Activated CD8-positive, alpha-beta T cell treated with anti-CD3 and anti-CD28 coated beads for 36 hours (primary cell): ENCODE results near the gene PLEKHA1. TPM values are rescaled to one million over a fixed set of nuclear protein-coding genes. Genes with fewer than 3 reads are reported as not detected.

Experiments
- ATAC-seq: fragments of 200-7000 bp; cut with Tn5 transposase; one replicate; pipeline ENCODE4 v1.10.0; 2021; ENCODE audit warnings: mild to moderate bottlenecking, moderate library complexity
- CTCF ChIA-PET: fragments of 350-600 bp; sonication (Branson Sonifier 250); formaldehyde crosslinking; loops from one replicate; lab custom pipeline; 2021; ENCODE audit warnings: antibody characterized with exemption; lab: Charles Lee
- POLR2A ChIA-PET: fragments of 350-600 bp; sonication (Branson Sonifier 250); formaldehyde crosslinking; loops from one replicate; lab custom pipeline; 2021; ENCODE audit warnings: antibody characterized with exemption; lab: Charles Lee
- DNase-seq: peaks from one replicate; pipeline ENCODE4 v3.0.0-alpha.2; 2020
- H3K27ac Mint-ChIP-seq: one replicate; pipeline ENCODE4 v1.8.0; 2021; ENCODE audit warnings: mild to moderate bottlenecking, mixed read lengths
- H3K27me3 Mint-ChIP-seq: one replicate; pipeline ENCODE4 v1.8.0; 2021; ENCODE audit warnings: mixed read lengths
- H3K36me3 Mint-ChIP-seq: one replicate; pipeline ENCODE4 v1.8.0; 2021; ENCODE audit warnings: low read depth, mixed read lengths
- H3K4me1 Mint-ChIP-seq: one replicate; pipeline ENCODE4 v1.8.0; 2021; ENCODE audit warnings: low read depth, mixed read lengths
- H3K4me3 Mint-ChIP-seq: one replicate; pipeline ENCODE4 v1.8.0; 2021; ENCODE audit warnings: mild to moderate bottlenecking, moderate library complexity, mixed read lengths
- H3K9me3 Mint-ChIP-seq: one replicate; pipeline ENCODE4 v1.8.0; 2021; ENCODE audit warnings: mixed read lengths
- CTCF ChIP-seq: fragments of 200-600 bp; IDR thresholded peaks from one replicate; pipeline ENCODE4 v1.8.0; 2022; ENCODE audit warnings: antibody characterized with exemption, mild to moderate bottlenecking
- intact Hi-C: fragments of 100-400 bp; cut with micrococcal nuclease; formaldehyde crosslinking; loops from one replicate; pipeline ENCODE4 v1.10.0; 2022
- total RNA-seq, 2 experiments: library from RNA; stranded (reverse); gene quantifications; one replicate each; pipeline ENCODE4 v1.2.3, GENCODE V29; 2021

Gene PLEKHA1
- total RNA-seq, 2 experiments from 2014 or later, result 17.0 to 17.4 TPM

GRCh38 chr10:122338609-122339441 lies 35.7 kb upstream of the PLEKHA1 start:
- no peaks in the 10 kb centered on the region for H3K9me3 Mint-ChIP-seq

GRCh38 chr10:122341141-122341810 lies 33.2 kb upstream of the PLEKHA1 start:
- Mint-ChIP-seq H3K9me3 (no peaks in the 10 kb centered on the region), H3K27me3 (peaks cover 3% of the 10 kb centered on the region), H3K4me3 (no peak overlapping the region), H3K36me3 (no peaks in the 10 kb centered on the region), H3K27ac (no peak overlapping the region), H3K4me1 (peaks cover 11% of the 10 kb centered on the region)
- DNase-seq, result no peak
- CTCF ChIA-PET, result interaction anchor here (0.9 to 7.8 kb wide), 2 partner anchors 42 to 93 kb away, joined by 3 to 132 read pairs; no protein-coding TSS in a partner anchor
- intact Hi-C loops, result loop anchor here (5.0 kb wide), 1 partner anchor 226 kb away; no protein-coding TSS in a partner anchor
- no peak for ATAC-seq
- no peak for TF ChIP-seq CTCF
- POLR2A ChIA-PET, result interaction anchor here (0.9 kb wide), 1 partner anchor 11 kb away, joined by 3 read pairs; no protein-coding TSS in a partner anchor

More at GRCh38 chr10:122338609-122339441, 35.7 kb upstream of the PLEKHA1 start:
- ChIA-PET CTCF (interaction anchor here (1.6 to 7.8 kb wide), 2 partner anchors 96 to 229 kb away, joined by 3 to 132 read pairs; no protein-coding TSS in a partner anchor), POLR2A (no interaction called here)
- Mint-ChIP-seq H3K27me3 (peaks cover 3% of the 10 kb centered on the region), H3K27ac (no peak overlapping the region), H3K4me3 (no peak overlapping the region), H3K36me3 (no peaks in the 10 kb centered on the region), H3K4me1 (peaks cover 6% of the 10 kb centered on the region)
- TF ChIP-seq CTCF, result no peak
- no peak for DNase-seq
- ATAC-seq, result no peak
- intact Hi-C loops, result no loop called here

GRCh38 chr10:122342293-122343134 lies 32.0 kb upstream of the PLEKHA1 start:
- intact Hi-C loops, result loop anchor here (1.0 to 5.0 kb wide), 2 partner anchors 93 to 225 kb away; no protein-coding TSS in a partner anchor
- POLR2A ChIA-PET, result interaction anchor here (0.9 to 1.0 kb wide), 2 partner anchors 10 to 12 kb away, joined by 3 read pairs; no protein-coding TSS in a partner anchor
- peak; percentile 84 for TF ChIP-seq CTCF
- ATAC-seq (peak; percentile 79), DNase-seq (peak; percentile 74)
- Mint-ChIP-seq H3K4me1 (peaks cover 11% of the 10 kb centered on the region), H3K9me3 (no peaks in the 10 kb centered on the region), H3K27ac (no peak overlapping the region), H3K36me3 (no peaks in the 10 kb centered on the region), H3K27me3 (peaks cover 1% of the 10 kb centered on the region), H3K4me3 (no peak overlapping the region)
- CTCF ChIA-PET, result interaction anchor here (0.7 to 7.8 kb wide), 26 partner anchors 9 to 226 kb away, joined by 3 to 132 read pairs (median 5); partner anchors contain the start of gene PLEKHA1

- H3K27me3 Mint-ChIP-seq, result peaks cover 1% of the 10 kb centered on the region
- H3K4me1 Mint-ChIP-seq, result peaks cover 11% of the 10 kb centered on the region
- no peak for TF ChIP-seq CTCF
- ATAC-seq (no peak), DNase-seq (no peak)
- POLR2A ChIA-PET, result interaction anchor here (1.0 kb wide), 1 partner anchor 13 kb away, joined by 3 read pairs; no protein-coding TSS in a partner anchor
- no peaks in the 10 kb centered on the region for H3K36me3 Mint-ChIP-seq
- intact Hi-C loops, result loop anchor here (5.0 kb wide), 1 partner anchor 224 kb away; no protein-coding TSS in a partner anchor
- CTCF ChIA-PET, result interaction anchor here (0.7 to 7.8 kb wide), 26 partner anchors 8 to 225 kb away, joined by 3 to 132 read pairs (median 5); partner anchors contain the start of gene PLEKHA1
- H3K27ac Mint-ChIP-seq, result no peak overlapping the region
- no peak overlapping the region for H3K4me3 Mint-ChIP-seq
- H3K9me3 Mint-ChIP-seq, result no peaks in the 10 kb centered on the region
Measured at GRCh38 chr10:122343135-122343800, 31.2 kb upstream of the PLEKHA1 start.
